Activated naive CD4-positive, alpha-beta T cell treated with anti-CD3 and anti-CD28 coated beads, Interleukin-2, amount 10 ng/mL, durations not matched to agents 7 days and 5 days (primary cell): ENCODE data around the gene DIPK1B.
A peak's percentile ranks its signal among the peaks of the same experiment; 100 is the strongest.
"Not testable (repeated sequence)": the region's sequence is repeated elsewhere in the genome, so short reads cannot be mapped to it uniquely, and the experiment has no call there.

Experiments
- CTCF ChIA-PET: fragments of 350-600 bp; sonication (Branson Sonifier 250); formaldehyde crosslinking; loops from one replicate; lab custom pipeline; 2021; ENCODE audit warnings: antibody characterized with exemption; lab: Charles Lee
- DNase-seq: peaks from one replicate; pipeline ENCODE4 v3.0.0-alpha.2; 2020
- H3K27ac Mint-ChIP-seq: one replicate; pipeline ENCODE4 v1.8.0; 2021; ENCODE audit warnings: mild to moderate bottlenecking, moderate library complexity, mixed read lengths
- H3K27me3 Mint-ChIP-seq: one replicate; pipeline ENCODE4 v1.8.0; 2021; ENCODE audit warnings: mild to moderate bottlenecking, mixed read lengths
- H3K36me3 Mint-ChIP-seq: one replicate; pipeline ENCODE4 v1.8.0; 2021; ENCODE audit warnings: mixed read lengths
- H3K4me1 Mint-ChIP-seq: one replicate; pipeline ENCODE4 v1.8.0; 2021; ENCODE audit warnings: mixed read lengths
- H3K4me3 Mint-ChIP-seq: one replicate; pipeline ENCODE4 v1.8.0; 2021; ENCODE audit warnings: mild to moderate bottlenecking, moderate library complexity, mixed read lengths
- H3K9me3 Mint-ChIP-seq: one replicate; pipeline ENCODE4 v1.8.0; 2021; ENCODE audit warnings: mixed read lengths

The DIPK1B gene

DNA sequence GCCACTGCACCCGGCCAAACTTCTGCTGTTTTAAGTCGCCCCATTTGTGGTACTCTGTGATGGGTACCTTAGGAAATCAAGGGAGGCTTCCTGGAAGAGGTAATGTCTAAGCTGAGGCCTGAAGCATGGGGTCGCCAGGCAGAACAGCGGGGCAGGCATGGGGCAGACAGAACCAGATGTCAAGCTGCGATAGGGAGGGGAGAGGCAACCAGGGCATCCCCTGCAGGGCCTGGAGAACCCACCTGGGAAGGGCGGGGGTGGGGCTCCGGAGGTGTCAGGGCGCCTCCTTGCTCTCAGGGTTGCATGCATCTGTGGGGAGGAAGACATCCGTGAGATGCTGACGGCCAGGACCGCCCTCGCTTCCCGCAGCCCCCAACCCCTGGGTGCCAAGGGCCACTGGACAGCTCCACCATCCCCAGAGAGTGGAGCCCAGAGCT is 49.2 kb downstream of the DIPK1B start:
- Mint-ChIP-seq H3K4me3 (no peak overlapping the region), H3K27ac (no peak overlapping the region), H3K9me3 (no peaks in the 10 kb centered on the region), H3K4me1 (peaks cover 3% of the 10 kb centered on the region), H3K27me3 (peaks cover 38% of the 10 kb centered on the region), H3K36me3 (no peaks in the 10 kb centered on the region)
- CTCF ChIA-PET: interaction anchor here (0.8 to 2.7 kb wide), 5 partner anchors 11 to 273 kb away, joined by 3 to 8 read pairs (median 4); no protein-coding TSS in a partner anchor
- DNase-seq: no peak

GRCh38 chr9:136762221-136762691 is 49.9 kb downstream of the DIPK1B start:
- no peaks in the 10 kb centered on the region for H3K36me3 Mint-ChIP-seq
- peaks cover 43% of the 10 kb centered on the region for H3K27me3 Mint-ChIP-seq
- DNase-seq: no peak
- H3K27ac Mint-ChIP-seq: no peak overlapping the region
- CTCF ChIA-PET: interaction anchor here (1.6 to 2.7 kb wide), 2 partner anchors 12 to 33 kb away, joined by 5 to 8 read pairs; no protein-coding TSS in a partner anchor
- H3K4me3 Mint-ChIP-seq: no peak overlapping the region
- H3K9me3 Mint-ChIP-seq: no peaks in the 10 kb centered on the region
- peaks cover 9% of the 10 kb centered on the region for H3K4me1 Mint-ChIP-seq

- Mint-ChIP-seq H3K36me3 (no peaks in the 10 kb centered on the region), H3K4me3 (no peak overlapping the region), H3K4me1 (peaks cover 9% of the 10 kb centered on the region)
These were observed 50.7 kb downstream of the DIPK1B start for GRCh38 chr9:136762915-136763648.

GRCh38 chr9:136763649-136764035 is 51.3 kb downstream of the DIPK1B start:
- Mint-ChIP-seq H3K4me1 (peaks cover 9% of the 10 kb centered on the region), H3K4me3 (no peak overlapping the region), H3K27me3 (peaks cover 57% of the 10 kb centered on the region), H3K9me3 (no peaks in the 10 kb centered on the region), H3K27ac (no peak overlapping the region), H3K36me3 (no peaks in the 10 kb centered on the region)
- CTCF ChIA-PET: interaction anchor here (1.0 to 2.1 kb wide), 2 partner anchors 15 to 24 kb away, joined by 3 to 7 read pairs; no protein-coding TSS in a partner anchor
- no peak for DNase-seq

More at GRCh38 chr9:136762915-136763648, 50.7 kb downstream of the DIPK1B start:
- H3K9me3 Mint-ChIP-seq: no peaks in the 10 kb centered on the region
- CTCF ChIA-PET: interaction anchor here (2.1 kb wide), 1 partner anchor 15 kb away, joined by 7 read pairs; no protein-coding TSS in a partner anchor
- DNase-seq: peak; percentile 60
- peaks cover 51% of the 10 kb centered on the region for H3K27me3 Mint-ChIP-seq
- H3K27ac Mint-ChIP-seq: no peak overlapping the region

DNA sequence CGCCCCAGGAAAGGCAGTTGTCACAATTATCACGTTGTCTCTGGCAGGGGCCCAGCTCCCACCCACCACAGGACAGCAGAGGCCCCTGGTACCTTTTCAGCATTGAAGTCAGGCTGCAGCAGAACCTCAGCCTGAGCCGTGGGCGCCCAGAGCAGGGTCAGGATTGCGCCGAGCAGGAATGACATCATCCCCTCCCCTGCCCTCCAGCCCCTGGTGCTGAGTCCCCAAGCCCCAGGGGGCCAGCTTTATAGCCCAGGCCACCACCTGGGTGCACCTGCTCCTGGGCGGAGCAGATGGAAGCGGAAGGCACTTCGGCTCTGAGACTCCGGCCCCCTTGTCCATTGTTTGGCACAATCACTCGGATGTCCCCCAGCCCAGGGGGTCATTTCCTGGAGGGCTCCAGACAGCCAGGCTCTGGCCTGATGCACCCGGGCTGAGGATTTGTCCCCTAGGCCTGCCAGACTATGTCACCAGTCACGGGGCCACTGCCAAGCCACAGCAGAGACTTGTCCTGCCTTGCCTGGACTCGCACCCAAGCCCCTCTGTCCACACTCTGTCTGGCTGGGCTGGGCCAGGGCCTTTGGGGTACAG is 52.0 kb downstream of the DIPK1B start, which contains the start of gene LCN15:
LCN15 (minus strand) TSS at position 218 of the 591 bp plus-strand sequence; CDS start at position 188, 30 bp downstream.
- Mint-ChIP-seq H3K9me3 (no peaks in the 10 kb centered on the region), H3K4me3 (no peak within 1 kb of the TSS), H3K27ac (no peak within 1 kb of the TSS), H3K36me3 (no peaks in the 10 kb centered on the region), H3K4me1 (peaks cover 9% of the 10 kb centered on the region), H3K27me3 (peaks cover 60% of the 10 kb centered on the region)
- CTCF ChIA-PET: interaction anchor here (1.0 to 2.1 kb wide), 2 partner anchors 14 to 24 kb away, joined by 3 to 7 read pairs; no protein-coding TSS in a partner anchor
- no peak for DNase-seq

DNA sequence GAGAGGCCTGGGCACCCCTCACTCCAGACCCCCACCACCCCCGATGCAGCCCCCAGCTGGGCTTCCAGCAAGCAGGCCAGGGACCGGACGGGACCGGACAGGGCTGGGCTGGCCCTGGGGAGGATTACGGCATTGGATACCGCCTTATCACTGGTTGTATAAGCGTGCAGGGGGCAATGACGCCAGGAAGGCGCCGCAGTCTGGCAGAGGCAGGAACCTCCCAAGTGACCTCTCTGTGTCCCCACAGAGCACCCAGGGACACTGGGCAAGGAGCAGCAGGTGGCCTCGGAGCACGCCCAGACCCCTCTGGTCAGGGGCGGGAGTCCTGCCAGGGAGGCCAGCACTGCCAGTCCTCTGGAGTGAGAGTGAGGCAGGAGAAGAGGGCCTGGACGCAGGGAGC is 52.7 kb downstream of the DIPK1B start:
- CTCF ChIA-PET: interaction anchor here (2.1 kb wide), 1 partner anchor 13 kb away, joined by 7 read pairs; no protein-coding TSS in a partner anchor
- Mint-ChIP-seq H3K27ac (no peak overlapping the region), H3K4me1 (peaks cover 9% of the 10 kb centered on the region), H3K36me3 (no peaks in the 10 kb centered on the region), H3K4me3 (no peak overlapping the region), H3K27me3 (peaks cover 59% of the 10 kb centered on the region), H3K9me3 (no peaks in the 10 kb centered on the region)
- DNase-seq: no peak

- DNase-seq, H3K4me1 Mint-ChIP-seq, H3K27ac Mint-ChIP-seq, H3K36me3 Mint-ChIP-seq, H3K4me3 Mint-ChIP-seq, H3K9me3 Mint-ChIP-seq: not testable (repeated sequence)
- H3K27me3 Mint-ChIP-seq: peaks cover 61% of the 10 kb centered on the region
- CTCF ChIA-PET: interaction anchor here (0.9 to 1.6 kb wide), 5 partner anchors 12 to 330 kb away, joined by 3 to 8 read pairs (median 4); no protein-coding TSS in a partner anchor
These were observed 53.5 kb downstream of the DIPK1B start for GRCh38 chr9:136765745-136766409.

DNA sequence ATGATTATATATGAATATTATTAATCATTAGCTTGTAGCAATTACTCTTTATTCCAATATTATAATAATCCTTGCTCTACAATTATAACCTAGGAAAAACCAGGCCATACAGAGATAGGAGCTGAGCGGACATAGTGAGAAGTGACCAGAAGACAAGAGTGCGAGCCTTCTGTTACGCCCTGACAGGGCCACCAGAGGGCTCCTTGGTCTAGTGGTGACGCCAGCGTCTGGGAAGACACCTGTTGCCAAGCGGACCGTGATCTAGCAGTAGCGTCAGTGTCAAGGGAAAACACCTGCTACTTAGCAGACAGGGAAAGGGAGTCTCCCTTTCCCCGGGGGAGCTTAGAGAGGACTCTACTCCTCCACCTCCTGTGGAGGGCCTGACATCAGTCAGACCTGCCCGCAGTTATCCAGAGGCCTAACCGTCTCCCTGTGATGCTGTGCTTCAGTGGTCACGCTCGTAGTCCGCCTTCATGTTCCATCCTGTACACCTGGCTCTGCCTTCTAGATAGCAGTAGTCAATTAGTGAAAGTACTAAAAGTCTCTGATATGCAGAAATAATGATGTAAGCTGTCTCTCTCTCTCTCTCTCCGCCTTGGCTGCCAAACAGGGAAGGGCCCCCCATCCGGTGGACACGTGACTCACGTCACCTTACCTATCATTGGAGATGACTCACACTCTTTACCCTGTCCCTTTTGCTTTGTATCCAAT is 54.2 kb downstream of the DIPK1B start:
- H3K4me3 Mint-ChIP-seq, H3K4me1 Mint-ChIP-seq, H3K36me3 Mint-ChIP-seq, H3K9me3 Mint-ChIP-seq: not testable (repeated sequence)
- peak; percentile 68 for DNase-seq
- H3K27me3 Mint-ChIP-seq: peaks cover 60% of the 10 kb centered on the region
- peak overlapping the region; percentile 6 for H3K27ac Mint-ChIP-seq
- CTCF ChIA-PET: interaction anchor here (0.9 to 1.8 kb wide), 6 partner anchors 11 to 329 kb away, joined by 3 to 8 read pairs (median 4); no protein-coding TSS in a partner anchor

- Mint-ChIP-seq H3K4me3 (no peak overlapping the region), H3K36me3 (no peaks in the 10 kb centered on the region), H3K4me1 (peaks cover 13% of the 10 kb centered on the region), H3K27ac (no peak overlapping the region), H3K9me3 (peaks cover 11% of the 10 kb centered on the region), H3K27me3 (peaks cover 59% of the 10 kb centered on the region)
- CTCF ChIA-PET: interaction anchor here (0.7 to 2.8 kb wide), 6 partner anchors 9 to 265 kb away, joined by 3 to 20 read pairs (median 4); no protein-coding TSS in a partner anchor
- peak; percentile 70 for DNase-seq
These were observed 57.4 kb downstream of the DIPK1B start for GRCh38 chr9:136769710-136770191.

DNA sequence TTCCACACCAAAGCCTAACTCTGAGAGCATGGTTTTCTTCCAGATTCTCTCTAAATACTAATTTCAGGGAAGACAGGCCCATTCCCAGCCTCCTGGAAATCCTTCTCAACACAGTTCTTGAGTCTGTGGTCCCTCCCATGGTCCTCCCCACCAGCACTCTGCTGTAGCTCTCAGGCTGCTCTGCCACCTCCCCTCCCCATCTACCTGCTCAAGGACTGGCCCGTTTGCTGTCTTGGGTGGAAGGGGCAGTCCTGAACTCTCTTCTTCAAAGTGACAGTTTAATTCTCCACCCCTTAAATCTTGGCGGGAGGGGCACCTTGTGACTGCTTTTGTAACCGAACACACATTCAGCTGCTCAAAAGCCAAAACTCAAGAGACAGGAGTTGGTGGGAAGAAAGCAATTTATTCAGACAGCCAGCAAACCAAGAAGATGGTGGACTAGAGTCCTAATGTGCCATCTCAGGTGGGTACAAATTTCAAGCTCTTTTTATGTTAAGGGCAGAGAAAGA is 59.6 kb downstream of the DIPK1B start:
- DNase-seq: no peak
- Mint-ChIP-seq H3K36me3 (no peaks in the 10 kb centered on the region), H3K4me3 (no peak overlapping the region), H3K27ac (no peak overlapping the region), H3K27me3 (peaks cover 55% of the 10 kb centered on the region), H3K4me1 (peaks cover 6% of the 10 kb centered on the region), H3K9me3 (peaks cover 11% of the 10 kb centered on the region)
- CTCF ChIA-PET: interaction anchor here (2.1 to 2.5 kb wide), 2 partner anchors 16 to 263 kb away, joined by 5 to 8 read pairs; no protein-coding TSS in a partner anchor

GRCh38 chr9:136773386-136774044 is 61.1 kb downstream of the DIPK1B start:
- CTCF ChIA-PET: no interaction called here
- DNase-seq: peak; percentile 42
- H3K27me3 Mint-ChIP-seq: peaks cover 50% of the 10 kb centered on the region

More at GRCh38 chr9:136773386-136774044, 61.1 kb downstream of the DIPK1B start:
- Mint-ChIP-seq H3K36me3 (no peaks in the 10 kb centered on the region), H3K4me1 (peaks cover 4% of the 10 kb centered on the region), H3K27ac (no peak overlapping the region), H3K4me3 (no peak overlapping the region), H3K9me3 (peaks cover 11% of the 10 kb centered on the region)
